ENCODE results near the gene ALDH3B2.

Gene ALDH3B2

DNA sequence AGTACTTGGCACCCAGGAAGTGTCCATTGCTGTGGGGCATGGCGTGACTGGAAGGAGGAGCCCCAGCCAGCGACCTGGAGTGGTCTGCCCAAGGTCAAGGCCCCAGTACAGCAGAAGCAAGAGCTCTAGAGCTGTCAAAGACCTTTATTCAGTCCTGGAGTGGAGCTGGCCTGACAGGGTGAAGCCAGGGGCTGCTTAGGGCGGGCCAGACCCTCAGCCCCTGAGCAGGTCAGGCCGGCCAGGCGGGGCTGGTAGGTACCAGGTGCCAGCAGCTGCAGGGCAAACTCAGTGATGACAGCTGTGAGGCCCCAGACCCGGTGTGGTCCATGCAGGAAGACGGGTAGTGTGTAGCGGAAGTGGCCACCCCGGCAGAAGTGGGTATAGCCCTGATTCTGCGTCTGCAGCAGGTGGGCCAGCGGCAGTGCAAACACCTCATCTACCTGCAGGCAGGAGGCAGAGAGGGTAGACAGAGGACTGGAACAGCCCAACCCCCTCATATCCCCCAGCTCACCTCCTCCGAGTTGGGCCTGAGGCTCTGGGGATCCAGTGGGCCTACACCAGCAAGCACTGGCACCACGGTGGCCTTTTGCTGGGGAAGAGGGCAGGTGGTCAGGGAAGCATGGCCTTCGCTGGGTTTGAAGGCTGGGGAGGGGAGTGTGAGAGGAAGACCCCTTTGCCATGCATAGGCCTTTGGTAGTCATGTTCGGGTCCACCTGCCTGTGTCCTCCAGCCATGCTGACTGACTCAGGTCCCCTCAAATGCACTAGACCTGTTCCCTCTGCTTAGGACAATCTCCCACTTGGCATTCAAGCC lies 46.4 kb downstream of the ALDH3B2 start:
- TF ChIP-seq, protein P1, sequence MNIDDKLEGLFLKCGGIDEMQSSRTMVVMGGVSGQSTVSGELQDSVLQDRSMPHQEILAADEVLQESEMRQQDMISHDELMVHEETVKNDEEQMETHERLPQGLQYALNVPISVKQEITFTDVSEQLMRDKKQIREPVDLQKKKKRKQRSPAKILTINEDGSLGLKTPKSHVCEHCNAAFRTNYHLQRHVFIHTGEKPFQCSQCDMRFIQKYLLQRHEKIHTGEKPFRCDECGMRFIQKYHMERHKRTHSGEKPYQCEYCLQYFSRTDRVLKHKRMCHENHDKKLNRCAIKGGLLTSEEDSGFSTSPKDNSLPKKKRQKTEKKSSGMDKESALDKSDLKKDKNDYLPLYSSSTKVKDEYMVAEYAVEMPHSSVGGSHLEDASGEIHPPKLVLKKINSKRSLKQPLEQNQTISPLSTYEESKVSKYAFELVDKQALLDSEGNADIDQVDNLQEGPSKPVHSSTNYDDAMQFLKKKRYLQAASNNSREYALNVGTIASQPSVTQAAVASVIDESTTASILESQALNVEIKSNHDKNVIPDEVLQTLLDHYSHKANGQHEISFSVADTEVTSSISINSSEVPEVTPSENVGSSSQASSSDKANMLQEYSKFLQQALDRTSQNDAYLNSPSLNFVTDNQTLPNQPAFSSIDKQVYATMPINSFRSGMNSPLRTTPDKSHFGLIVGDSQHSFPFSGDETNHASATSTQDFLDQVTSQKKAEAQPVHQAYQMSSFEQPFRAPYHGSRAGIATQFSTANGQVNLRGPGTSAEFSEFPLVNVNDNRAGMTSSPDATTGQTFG (tag by site-specific recombination; IDR thresholded peaks at IDR 0.05; ENCODE audit: borderline replicate concordance), result no peak
- TF ChIP-seq BCL11B (tag by site-specific recombination; IDR thresholded peaks at IDR 0.05; ENCODE audit: low read depth) (no peak), ZFP41 (tag by site-specific recombination; IDR thresholded peaks at IDR 0.05; ENCODE audit: borderline replicate concordance) (no peak), ZBTB48 (tag by site-specific recombination; IDR thresholded peaks at IDR 0.05) (no peak), ZNF155 (tag by site-specific recombination; IDR thresholded peaks at IDR 0.05) (no peak), ZNF239 (tag by site-specific recombination; IDR thresholded peaks at IDR 0.05) (no peak), MZF1 (tag by site-specific recombination; IDR thresholded peaks at IDR 0.05; ENCODE audit: borderline replicate concordance) (no peak), ZNF621 (tag by site-specific recombination; IDR thresholded peaks at IDR 0.05) (no peak)
- TF ChIP-seq, protein P2, sequence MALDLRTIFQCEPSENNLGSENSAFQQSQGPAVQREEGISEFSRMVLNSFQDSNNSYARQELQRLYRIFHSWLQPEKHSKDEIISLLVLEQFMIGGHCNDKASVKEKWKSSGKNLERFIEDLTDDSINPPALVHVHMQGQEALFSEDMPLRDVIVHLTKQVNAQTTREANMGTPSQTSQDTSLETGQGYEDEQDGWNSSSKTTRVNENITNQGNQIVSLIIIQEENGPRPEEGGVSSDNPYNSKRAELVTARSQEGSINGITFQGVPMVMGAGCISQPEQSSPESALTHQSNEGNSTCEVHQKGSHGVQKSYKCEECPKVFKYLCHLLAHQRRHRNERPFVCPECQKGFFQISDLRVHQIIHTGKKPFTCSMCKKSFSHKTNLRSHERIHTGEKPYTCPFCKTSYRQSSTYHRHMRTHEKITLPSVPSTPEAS (tag by site-specific recombination; IDR thresholded peaks at IDR 0.05), result no peak
- TF ChIP-seq, protein P3, sequence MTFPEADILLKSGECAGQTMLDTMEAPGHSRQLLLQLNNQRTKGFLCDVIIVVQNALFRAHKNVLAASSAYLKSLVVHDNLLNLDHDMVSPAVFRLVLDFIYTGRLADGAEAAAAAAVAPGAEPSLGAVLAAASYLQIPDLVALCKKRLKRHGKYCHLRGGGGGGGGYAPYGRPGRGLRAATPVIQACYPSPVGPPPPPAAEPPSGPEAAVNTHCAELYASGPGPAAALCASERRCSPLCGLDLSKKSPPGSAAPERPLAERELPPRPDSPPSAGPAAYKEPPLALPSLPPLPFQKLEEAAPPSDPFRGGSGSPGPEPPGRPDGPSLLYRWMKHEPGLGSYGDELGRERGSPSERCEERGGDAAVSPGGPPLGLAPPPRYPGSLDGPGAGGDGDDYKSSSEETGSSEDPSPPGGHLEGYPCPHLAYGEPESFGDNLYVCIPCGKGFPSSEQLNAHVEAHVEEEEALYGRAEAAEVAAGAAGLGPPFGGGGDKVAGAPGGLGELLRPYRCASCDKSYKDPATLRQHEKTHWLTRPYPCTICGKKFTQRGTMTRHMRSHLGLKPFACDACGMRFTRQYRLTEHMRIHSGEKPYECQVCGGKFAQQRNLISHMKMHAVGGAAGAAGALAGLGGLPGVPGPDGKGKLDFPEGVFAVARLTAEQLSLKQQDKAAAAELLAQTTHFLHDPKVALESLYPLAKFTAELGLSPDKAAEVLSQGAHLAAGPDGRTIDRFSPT (tag by site-specific recombination; IDR thresholded peaks at IDR 0.05), result no peak
- Histone ChIP-seq H3K4me3 (ENCODE audit: low read depth, low read length) (no peak overlapping the region), H3K27ac (ENCODE audit: extremely low read depth, low read depth, low read length) (no peak overlapping the region)

DNA sequence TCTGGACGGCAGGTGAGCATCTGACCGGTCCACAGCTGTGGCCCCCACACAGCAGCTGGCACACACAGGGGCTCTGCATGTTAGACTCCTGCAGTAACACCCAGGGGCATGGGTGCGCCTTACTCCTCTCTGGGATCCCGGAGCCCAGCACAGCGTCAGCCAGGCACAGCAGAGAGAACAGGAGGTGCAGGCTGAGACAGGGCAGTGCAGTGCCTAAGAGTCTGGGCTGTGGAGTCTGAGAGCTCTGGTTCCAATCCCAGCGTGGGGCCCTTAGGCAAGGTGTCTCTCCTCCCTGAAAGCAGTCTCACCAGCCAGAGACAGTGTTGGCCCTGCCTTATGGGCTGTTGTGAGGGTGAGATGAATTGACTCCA lies 47.0 kb downstream of the ALDH3B2 start:
- no peaks in the 10 kb centered on the region for H3K36me3 ChIP-seq (ENCODE audit: control insufficient read depth in 2 of 2, insufficient read depth in 1 of 2, low read length in 2 of 2)
- H3K4me1 ChIP-seq (ENCODE audit: control insufficient read depth, insufficient read depth, low read length), result no peaks in the 10 kb centered on the region
- ChIA-PET CTCF (interaction anchor here (0.6 to 4.9 kb wide), 4 partner anchors 12 to 74 kb away, joined by 3 to 53 read pairs (median 4); no protein-coding TSS in a partner anchor), POLR2A (no interaction called here)
- H3K27ac ChIP-seq (ENCODE audit: extremely low read depth, low read depth, low read length), result no peak overlapping the region
- no peak overlapping the region for H3K4me3 ChIP-seq (ENCODE audit: low read depth, low read length)
- H3K9me3 ChIP-seq (ENCODE audit: control insufficient read depth, insufficient read depth, low read depth, low read length), result no peaks in the 10 kb centered on the region
- TF ChIP-seq, protein P4, sequence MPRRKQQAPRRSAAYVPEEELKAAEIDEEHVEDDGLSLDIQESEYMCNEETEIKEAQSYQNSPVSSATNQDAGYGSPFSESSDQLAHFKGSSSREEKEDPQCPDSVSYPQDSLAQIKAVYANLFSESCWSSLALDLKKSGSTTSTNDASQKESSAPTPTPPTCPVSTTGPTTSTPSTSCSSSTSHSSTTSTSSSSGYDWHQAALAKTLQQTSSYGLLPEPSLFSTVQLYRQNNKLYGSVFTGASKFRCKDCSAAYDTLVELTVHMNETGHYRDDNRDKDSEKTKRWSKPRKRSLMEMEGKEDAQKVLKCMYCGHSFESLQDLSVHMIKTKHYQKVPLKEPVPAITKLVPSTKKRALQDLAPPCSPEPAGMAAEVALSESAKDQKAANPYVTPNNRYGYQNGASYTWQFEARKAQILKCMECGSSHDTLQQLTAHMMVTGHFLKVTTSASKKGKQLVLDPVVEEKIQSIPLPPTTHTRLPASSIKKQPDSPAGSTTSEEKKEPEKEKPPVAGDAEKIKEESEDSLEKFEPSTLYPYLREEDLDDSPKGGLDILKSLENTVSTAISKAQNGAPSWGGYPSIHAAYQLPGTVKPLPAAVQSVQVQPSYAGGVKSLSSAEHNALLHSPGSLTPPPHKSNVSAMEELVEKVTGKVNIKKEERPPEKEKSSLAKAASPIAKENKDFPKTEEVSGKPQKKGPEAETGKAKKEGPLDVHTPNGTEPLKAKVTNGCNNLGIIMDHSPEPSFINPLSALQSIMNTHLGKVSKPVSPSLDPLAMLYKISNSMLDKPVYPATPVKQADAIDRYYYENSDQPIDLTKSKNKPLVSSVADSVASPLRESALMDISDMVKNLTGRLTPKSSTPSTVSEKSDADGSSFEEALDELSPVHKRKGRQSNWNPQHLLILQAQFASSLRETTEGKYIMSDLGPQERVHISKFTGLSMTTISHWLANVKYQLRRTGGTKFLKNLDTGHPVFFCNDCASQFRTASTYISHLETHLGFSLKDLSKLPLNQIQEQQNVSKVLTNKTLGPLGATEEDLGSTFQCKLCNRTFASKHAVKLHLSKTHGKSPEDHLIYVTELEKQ (tag by site-specific recombination; IDR thresholded peaks at IDR 0.05; ENCODE audit: borderline replicate concordance), result no peak
- TF ChIP-seq ZNF48 (tag by site-specific recombination; IDR thresholded peaks at IDR 0.05), result no peak
- TF ChIP-seq ZNF664 (tag by site-specific recombination; IDR thresholded peaks at IDR 0.05), result no peak
- TF ChIP-seq, protein P5, sequence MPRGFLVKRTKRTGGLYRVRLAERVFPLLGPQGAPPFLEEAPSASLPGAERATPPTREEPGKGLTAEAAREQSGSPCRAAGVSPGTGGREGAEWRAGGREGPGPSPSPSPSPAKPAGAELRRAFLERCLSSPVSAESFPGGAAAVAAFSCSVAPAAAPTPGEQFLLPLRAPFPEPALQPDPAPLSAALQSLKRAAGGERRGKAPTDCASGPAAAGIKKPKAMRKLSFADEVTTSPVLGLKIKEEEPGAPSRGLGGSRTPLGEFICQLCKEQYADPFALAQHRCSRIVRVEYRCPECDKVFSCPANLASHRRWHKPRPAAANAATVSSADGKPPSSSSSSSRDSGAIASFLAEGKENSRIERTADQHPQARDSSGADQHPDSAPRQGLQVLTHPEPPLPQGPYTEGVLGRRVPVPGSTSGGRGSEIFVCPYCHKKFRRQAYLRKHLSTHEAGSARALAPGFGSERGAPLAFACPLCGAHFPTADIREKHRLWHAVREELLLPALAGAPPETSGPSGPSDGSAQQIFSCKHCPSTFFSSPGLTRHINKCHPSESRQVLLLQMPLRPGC (tag by site-specific recombination; IDR thresholded peaks at IDR 0.05), result no peak
- TF ChIP-seq, protein P6, sequence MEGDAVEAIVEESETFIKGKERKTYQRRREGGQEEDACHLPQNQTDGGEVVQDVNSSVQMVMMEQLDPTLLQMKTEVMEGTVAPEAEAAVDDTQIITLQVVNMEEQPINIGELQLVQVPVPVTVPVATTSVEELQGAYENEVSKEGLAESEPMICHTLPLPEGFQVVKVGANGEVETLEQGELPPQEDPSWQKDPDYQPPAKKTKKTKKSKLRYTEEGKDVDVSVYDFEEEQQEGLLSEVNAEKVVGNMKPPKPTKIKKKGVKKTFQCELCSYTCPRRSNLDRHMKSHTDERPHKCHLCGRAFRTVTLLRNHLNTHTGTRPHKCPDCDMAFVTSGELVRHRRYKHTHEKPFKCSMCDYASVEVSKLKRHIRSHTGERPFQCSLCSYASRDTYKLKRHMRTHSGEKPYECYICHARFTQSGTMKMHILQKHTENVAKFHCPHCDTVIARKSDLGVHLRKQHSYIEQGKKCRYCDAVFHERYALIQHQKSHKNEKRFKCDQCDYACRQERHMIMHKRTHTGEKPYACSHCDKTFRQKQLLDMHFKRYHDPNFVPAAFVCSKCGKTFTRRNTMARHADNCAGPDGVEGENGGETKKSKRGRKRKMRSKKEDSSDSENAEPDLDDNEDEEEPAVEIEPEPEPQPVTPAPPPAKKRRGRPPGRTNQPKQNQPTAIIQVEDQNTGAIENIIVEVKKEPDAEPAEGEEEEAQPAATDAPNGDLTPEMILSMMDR (tag by site-specific recombination; IDR thresholded peaks at IDR 0.05), result no peak
- TF ChIP-seq ZNF426 (tag by site-specific recombination; IDR thresholded peaks at IDR 0.05), result no peak
- no peak for TF ChIP-seq ZNF2 (tag by site-specific recombination; IDR thresholded peaks at IDR 0.05)
- TF ChIP-seq, protein P3 (tag by site-specific recombination; IDR thresholded peaks at IDR 0.05), result no peak

More for the DNA sequence above, 46.4 kb downstream of the ALDH3B2 start:
- ChIA-PET POLR2A (no interaction called here), CTCF (interaction anchor here (0.6 to 4.9 kb wide), 10 partner anchors 8 to 74 kb away, joined by 3 to 53 read pairs (median 4); no protein-coding TSS in a partner anchor)
- Histone ChIP-seq H3K4me1 (ENCODE audit: control insufficient read depth, insufficient read depth, low read length) (no peaks in the 10 kb centered on the region), H3K36me3 (ENCODE audit: control insufficient read depth in 2 of 2, insufficient read depth in 1 of 2, low read length in 2 of 2) (no peaks in the 10 kb centered on the region), H3K9me3 (ENCODE audit: control insufficient read depth, insufficient read depth, low read depth, low read length) (no peaks in the 10 kb centered on the region)
